Choroid plexus epithelial cell (primary cell): ENCODE measurements around the gene ZFC3H1.
"Not testable (repeated sequence)": the region's sequence is repeated elsewhere in the genome, so short reads cannot be mapped to it uniquely, and the experiment has no call there.

ENCODE experiments used
- DNase-seq: peaks from one replicate; pipeline ENCODE4 v3.0.0-alpha.2; 2010; ENCODE audit warnings: low read depth
- H3K4me3 ChIP-seq: 2 replicates; pipeline ENCODE4 v1.5.1; 2011; ENCODE audit warnings: low read depth, mild to moderate bottlenecking, control low read depth, low read length, moderate library complexity
- TF ChIP-seq, protein P1 (sequence below): conservative IDR thresholded peaks from 2 replicates; pipeline ENCODE4 v1.5.1; 2011; ENCODE audit warnings: low read depth, mild to moderate bottlenecking, control low read depth, inconsistent platforms, low read length, moderate library complexity

Gene ZFC3H1

DNA sequence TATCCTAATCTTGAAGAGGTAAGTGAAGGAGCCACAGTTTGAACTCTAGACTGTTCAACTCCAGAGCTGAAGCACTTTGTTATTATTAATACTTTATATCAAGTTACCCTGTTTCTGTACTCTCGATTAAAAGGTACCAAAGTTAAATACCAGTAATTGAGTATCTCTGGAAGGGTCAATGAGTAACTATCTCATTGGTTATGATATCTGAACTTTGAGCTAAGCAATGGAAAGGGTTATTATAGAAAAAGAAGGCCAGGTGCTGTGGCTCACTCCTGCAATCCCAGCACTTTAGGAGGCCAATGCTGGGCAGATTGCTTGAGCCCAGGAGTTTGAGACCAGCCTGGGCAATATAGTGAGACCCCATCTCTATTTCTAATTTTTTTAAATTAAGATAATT lies 32.1 kb upstream of the ZFC3H1 start:
- DNase-seq, result no peak
- TF ChIP-seq, protein P1, sequence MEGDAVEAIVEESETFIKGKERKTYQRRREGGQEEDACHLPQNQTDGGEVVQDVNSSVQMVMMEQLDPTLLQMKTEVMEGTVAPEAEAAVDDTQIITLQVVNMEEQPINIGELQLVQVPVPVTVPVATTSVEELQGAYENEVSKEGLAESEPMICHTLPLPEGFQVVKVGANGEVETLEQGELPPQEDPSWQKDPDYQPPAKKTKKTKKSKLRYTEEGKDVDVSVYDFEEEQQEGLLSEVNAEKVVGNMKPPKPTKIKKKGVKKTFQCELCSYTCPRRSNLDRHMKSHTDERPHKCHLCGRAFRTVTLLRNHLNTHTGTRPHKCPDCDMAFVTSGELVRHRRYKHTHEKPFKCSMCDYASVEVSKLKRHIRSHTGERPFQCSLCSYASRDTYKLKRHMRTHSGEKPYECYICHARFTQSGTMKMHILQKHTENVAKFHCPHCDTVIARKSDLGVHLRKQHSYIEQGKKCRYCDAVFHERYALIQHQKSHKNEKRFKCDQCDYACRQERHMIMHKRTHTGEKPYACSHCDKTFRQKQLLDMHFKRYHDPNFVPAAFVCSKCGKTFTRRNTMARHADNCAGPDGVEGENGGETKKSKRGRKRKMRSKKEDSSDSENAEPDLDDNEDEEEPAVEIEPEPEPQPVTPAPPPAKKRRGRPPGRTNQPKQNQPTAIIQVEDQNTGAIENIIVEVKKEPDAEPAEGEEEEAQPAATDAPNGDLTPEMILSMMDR, result no peak
- H3K4me3 ChIP-seq, result no peak overlapping the region

DNA sequence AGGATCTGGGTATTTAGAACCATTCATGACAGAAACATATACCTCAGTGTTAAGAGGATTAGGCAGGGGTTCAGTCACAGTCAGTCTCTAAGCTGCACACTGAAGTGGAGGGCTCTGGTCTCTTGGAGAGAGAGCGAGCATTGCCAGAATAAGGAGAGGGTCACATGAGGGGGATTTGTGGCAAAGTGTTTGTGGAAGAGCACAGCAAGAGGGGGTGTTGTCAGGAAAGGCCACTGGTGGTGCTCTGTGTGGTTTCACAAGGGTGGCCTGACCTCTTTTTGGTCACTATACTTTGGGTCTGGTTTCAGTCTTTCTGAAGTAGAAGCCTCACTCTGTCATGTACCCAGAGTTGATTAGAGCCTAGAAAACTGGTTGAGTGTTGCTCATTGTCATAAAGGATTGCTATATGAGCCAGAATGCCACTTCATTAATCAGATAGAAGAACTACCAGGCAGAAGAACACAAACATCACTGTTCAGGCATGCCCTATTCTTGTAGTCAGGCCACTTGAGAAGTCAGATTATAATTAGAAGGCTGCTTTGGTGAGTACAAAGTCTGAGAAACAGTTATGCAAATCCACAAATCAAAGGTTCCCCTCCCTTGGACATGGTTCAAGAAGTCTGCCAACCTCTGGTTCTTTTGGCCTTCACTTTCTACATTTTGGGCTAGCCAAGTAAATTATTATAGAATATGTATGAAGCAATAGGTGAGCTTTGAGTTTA lies 30.6 kb upstream of the ZFC3H1 start:
- no peak for DNase-seq
- H3K4me3 ChIP-seq, result no peak overlapping the region
- TF ChIP-seq, protein P1, result no peak

DNA sequence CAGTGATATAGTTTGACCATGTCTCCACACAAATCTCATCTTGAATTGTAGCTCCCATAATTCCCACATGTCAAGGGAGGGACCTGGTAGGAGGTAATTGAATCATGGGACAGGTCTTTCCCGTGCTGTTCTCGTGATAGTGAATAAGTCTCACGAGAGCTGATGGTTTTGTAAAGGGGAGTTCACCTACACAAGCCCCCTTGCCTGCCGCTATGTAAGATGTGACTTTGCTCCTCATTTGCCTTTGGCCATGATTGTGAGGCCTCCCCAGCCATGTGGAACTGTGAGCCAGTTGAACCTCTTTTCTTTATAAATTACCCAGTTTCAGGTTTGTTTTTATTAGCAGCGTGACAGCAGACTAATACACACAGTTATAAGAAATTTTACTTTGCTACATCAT lies 30.0 kb upstream of the ZFC3H1 start:
- not testable (repeated sequence) for H3K4me3 ChIP-seq, DNase-seq

DNA sequence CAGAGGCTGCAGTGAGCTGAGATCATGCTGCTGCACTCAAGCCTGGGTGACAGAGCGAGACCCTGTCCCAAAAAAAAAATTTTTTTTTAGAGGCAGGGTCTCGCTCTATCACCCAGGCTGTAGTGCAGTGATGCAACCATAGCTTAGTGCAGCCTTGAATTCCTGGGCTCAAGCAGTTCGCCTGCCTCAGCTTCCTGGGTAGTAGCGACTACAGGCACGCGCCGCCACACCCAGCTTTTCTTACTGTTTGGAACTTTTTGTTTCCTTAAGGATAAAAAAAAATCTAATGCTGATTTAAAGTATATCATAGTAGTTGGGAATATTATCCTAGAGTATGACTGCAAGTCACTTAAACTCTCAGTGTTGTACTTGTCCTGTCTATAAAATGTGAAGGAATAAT lies 29.5 kb upstream of the ZFC3H1 start:
- no peak for DNase-seq
- TF ChIP-seq, protein P1, result no peak

DNA sequence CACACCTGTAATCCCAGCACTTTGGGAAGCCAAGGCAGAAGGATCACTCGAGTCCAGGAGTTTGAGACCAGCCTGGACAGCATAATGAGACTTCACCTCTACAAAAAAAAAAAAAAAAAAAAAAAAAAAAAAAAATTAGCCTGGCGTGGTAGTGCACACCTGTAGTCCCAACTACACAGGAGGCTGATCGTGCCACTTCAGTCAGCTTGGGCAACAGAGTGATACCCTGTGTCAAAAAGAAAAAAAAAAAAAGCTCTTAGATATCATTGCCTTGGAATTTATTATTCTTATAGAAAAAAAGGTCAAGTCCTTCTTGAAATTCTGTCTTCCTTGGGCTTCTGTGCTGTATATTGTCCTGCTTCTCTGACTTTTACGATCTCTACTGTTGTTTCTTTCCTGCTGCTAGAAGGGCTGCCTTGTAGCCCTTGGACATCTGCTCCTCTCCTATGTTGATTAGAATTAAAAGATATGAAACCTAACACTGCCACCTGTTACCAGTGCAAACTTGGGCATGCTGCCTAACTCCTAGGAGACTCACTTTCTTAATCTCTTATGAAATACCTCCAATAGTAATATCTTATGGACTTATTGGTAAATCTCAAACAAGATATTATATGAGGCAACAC lies 28.0 kb upstream of the ZFC3H1 start:
- TF ChIP-seq, protein P1, result no peak
- DNase-seq, result no peak
- no peak overlapping the region for H3K4me3 ChIP-seq

More for the DNA sequence above, 29.5 kb upstream of the ZFC3H1 start:
- no peak overlapping the region for H3K4me3 ChIP-seq

DNA sequence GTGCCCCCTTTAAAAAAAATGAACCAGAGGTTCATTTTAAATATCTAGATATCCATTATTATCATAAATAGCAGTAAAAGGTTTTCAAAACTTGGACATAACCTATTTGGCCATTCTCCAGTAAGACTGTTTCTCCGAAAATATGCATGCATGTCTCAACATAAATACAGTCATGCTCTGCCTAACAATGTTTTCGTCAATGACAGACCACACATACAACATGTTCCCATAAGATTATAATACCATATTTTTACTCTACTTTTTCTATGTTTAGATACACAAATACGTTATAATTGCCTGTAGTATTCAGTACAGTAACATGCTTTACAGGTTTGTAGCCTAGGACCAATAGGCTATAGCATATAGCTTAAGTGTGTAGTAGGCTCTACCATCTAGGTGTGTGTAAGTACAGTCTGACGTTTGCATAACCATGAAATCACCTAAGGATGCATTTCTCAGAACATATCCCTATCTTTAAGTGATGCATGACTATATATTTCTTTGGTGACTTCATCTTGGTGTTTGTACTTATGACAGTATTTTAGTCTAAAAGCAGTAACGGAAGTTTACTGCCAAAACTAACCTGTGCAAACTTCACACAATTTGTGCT lies 25.4 kb upstream of the ZFC3H1 start:
- TF ChIP-seq, protein P1, result no peak
- H3K4me3 ChIP-seq, result no peak overlapping the region
- no peak for DNase-seq

DNA sequence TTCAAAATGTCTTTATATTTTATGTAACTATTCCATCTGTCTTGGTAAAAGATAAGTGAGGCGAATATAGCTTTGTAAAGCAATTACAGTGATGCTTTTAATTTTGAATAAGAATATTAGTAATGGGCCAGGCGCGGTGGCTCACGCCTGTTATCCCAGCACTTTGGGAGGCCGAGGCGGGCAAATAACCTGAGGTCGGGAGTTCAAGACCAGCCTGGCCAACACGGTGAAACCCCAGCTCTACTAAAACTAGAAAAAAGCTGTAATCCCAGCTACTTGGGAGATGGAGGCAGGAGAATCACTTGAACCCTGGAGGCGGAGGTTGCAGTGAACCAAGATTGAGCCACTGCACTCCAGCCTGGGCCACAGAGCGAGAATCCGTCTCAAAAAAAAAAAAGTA lies 23.5 kb upstream of the ZFC3H1 start:
- DNase-seq, result not testable (repeated sequence)
- H3K4me3 ChIP-seq, result peak overlapping the region; percentile 74

DNA sequence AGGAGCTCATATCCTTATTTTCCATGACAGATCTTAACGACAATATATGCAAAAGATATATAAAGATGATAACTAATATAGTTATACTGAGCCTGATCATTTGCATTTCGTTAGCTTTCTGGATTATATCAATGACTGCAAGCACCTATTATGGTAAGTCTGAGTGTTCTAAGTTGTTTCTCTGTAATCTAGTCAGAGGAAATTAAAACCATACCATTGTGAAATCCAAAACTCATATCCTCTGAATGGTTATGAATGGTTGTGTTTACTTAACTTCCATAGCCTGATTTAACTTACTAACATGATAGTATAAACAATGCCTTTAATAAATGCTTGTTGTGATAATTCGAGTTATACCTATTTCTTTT lies 23.0 kb upstream of the ZFC3H1 start:
- peak; percentile 21 for DNase-seq
- TF ChIP-seq, protein P1, result no peak
- peak overlapping the region; percentile 74 for H3K4me3 ChIP-seq
